Endothelial cell of umbilical vein (primary cell): Measurements from ENCODE around the gene USP49. TPM values are rescaled to one million over a fixed set of nuclear protein-coding genes. Genes with fewer than 3 reads are reported as not detected.

ENCODE experiments used
- BruUV-seq: library from RNA; stranded (reverse); fragments of 400-500 nt; replicated peaks from 2 replicates; lab custom pipeline; 2021; lab: Mats Ljungman, UMichigan
- CTCF ChIA-PET: fragments of 300-600, 350-600 bp; sonication (Branson Sonifier 250); formaldehyde crosslinking; loops from one replicate; lab custom pipeline; 2021; ENCODE audit warnings: antibody characterized with exemption, inconsistent platforms; lab: Charles Lee
- POLR2A ChIA-PET: fragments of 300-600, 350-600 bp; sonication (Branson Sonifier 250); formaldehyde crosslinking; loops from one replicate; lab custom pipeline; 2021; ENCODE audit warnings: antibody characterized with exemption, inconsistent platforms; lab: Charles Lee
- DNase-seq: peaks from one replicate; pipeline ENCODE4 v3.0.0-alpha.2; 2011; ENCODE audit warnings: low read depth, low spot score
- FAIRE-seq: peaks from 2 replicates; lab custom pipeline; 2011; peaks lifted over from hg19 to GRCh38; lab: Jason Lieb, UNC
- H2AFZ ChIP-seq: 2 replicates; pipeline ENCODE4 v1.6.0; 2012; ENCODE audit warnings: low read depth, low read length, control low read depth, inconsistent platforms
- H3K27ac ChIP-seq: 2 replicates; pipeline ENCODE4 v1.5.1; 2011; ENCODE audit warnings: low read depth, mild to moderate bottlenecking, control low read depth, low read length, moderate library complexity; ENCODE audit not compliant: insufficient read depth
- H3K27me3 ChIP-seq, 2 experiments: 2 replicates each; pipeline versions ENCODE4 v1.6.0 to v1.6.1; 2011; ENCODE audit warnings: low read length in 2 of 2, mixed read lengths in 1 of 2; ENCODE audit not compliant: control insufficient read depth in 2 of 2, insufficient read depth in 2 of 2
- H3K36me3 ChIP-seq, 2 experiments: 2 replicates in 1 of 2; 3 replicates in 1 of 2; pipeline ENCODE4 v1.5.1; 2011; ENCODE audit warnings: low read length in 2 of 2, mild to moderate bottlenecking in 1 of 2, moderate library complexity in 1 of 2; ENCODE audit not compliant: control insufficient read depth in 2 of 2, insufficient read depth in 2 of 2; ENCODE audit errors: extremely low read depth in 1 of 2
- H3K4me1 ChIP-seq: 3 replicates; pipeline ENCODE4 v1.5.1; 2011; ENCODE audit warnings: mild to moderate bottlenecking, low read length; ENCODE audit not compliant: control insufficient read depth, insufficient read depth; ENCODE audit errors: extremely low read depth
- H3K4me2 ChIP-seq: 2 replicates; pipeline ENCODE4 v1.6.1; 2011; ENCODE audit warnings: low read length, control low read depth, mixed read lengths; ENCODE audit not compliant: insufficient read depth
- H3K4me3 ChIP-seq, 3 experiments: fragments of 200-600 bp in 1 of 3; sonication (generic), shearing (Covaris generic) in 1 of 3; replicated peaks in 1 of 3; 2 replicates each; pipeline ENCODE4 v1.5.1; 2011 to 2016; ENCODE audit warnings: control low read depth in 3 of 3, low read length in 3 of 3, mild to moderate bottlenecking in 2 of 3, inconsistent platforms in 1 of 3, low read depth in 1 of 3, moderate library complexity in 1 of 3; ENCODE audit not compliant: insufficient read depth in 1 of 3
- H3K79me2 ChIP-seq: 2 replicates; pipeline ENCODE4 v1.6.0; 2012; ENCODE audit warnings: low read length, inconsistent platforms; ENCODE audit not compliant: control insufficient read depth, insufficient read depth
- H3K9ac ChIP-seq: replicated peaks from 2 replicates; pipeline ENCODE3; 2011; ENCODE audit warnings: low read length, control low read depth; ENCODE audit not compliant: insufficient read depth; ENCODE audit errors: extremely low read depth
- H3K9me1 ChIP-seq: replicated peaks from 3 replicates; pipeline ENCODE4 v1.6.0; 2011; ENCODE audit warnings: mild to moderate bottlenecking, low read length; ENCODE audit not compliant: control insufficient read depth, insufficient read depth; ENCODE audit errors: extremely low read depth
- H3K9me3 ChIP-seq: replicated peaks from 2 replicates; pipeline ENCODE4 v1.5.1; 2012; ENCODE audit warnings: low read length, inconsistent platforms; ENCODE audit not compliant: control insufficient read depth, insufficient read depth
- H4K20me1 ChIP-seq: replicated peaks from 2 replicates; pipeline ENCODE3; 2011; ENCODE audit warnings: mild to moderate bottlenecking, low read length; ENCODE audit not compliant: control insufficient read depth, insufficient read depth; ENCODE audit errors: extremely low read depth
- EZH2 ChIP-seq: IDR thresholded peaks from 2 replicates; pipeline ENCODE4 v1.6.1; 2012; ENCODE audit warnings: borderline replicate concordance, low read depth, mild to moderate bottlenecking, moderate library complexity, low read length, inconsistent platforms; ENCODE audit not compliant: severe bottlenecking
- FOS ChIP-seq: IDR thresholded peaks from 2 replicates; pipeline ENCODE4 v1.6.1; 2011; ENCODE audit warnings: mild to moderate bottlenecking, low read length, moderate library complexity, borderline replicate concordance; ENCODE audit not compliant: insufficient read depth
- GATA2 ChIP-seq: IDR thresholded peaks from 2 replicates; pipeline ENCODE4 v1.7.0; 2011; ENCODE audit warnings: low read depth, mild to moderate bottlenecking, moderate library complexity, mixed read lengths, low read length; ENCODE audit not compliant: insufficient read length, insufficient read depth
- JUN ChIP-seq: IDR thresholded peaks from 2 replicates; pipeline ENCODE4 v1.6.1; 2011; ENCODE audit warnings: borderline replicate concordance, low read depth; ENCODE audit not compliant: insufficient read length, insufficient read depth
- MYC ChIP-seq: IDR thresholded peaks from one replicate; pipeline ENCODE4 v1.6.1; 2011; ENCODE audit warnings: mild to moderate bottlenecking, low read depth, low read length
- POLR2A ChIP-seq: IDR thresholded peaks from 2 replicates; pipeline ENCODE4 v1.6.1; 2012; ENCODE audit warnings: low read depth, mild to moderate bottlenecking, control low read depth, low read length
- POLR2AphosphoS5 ChIP-seq: IDR thresholded peaks from 2 replicates; pipeline ENCODE4 v1.6.1; 2012; ENCODE audit warnings: low read depth, mild to moderate bottlenecking, control low read depth, low read length, moderate library complexity; ENCODE audit not compliant: insufficient read depth
- dilution Hi-C: fragments of 300-500 bp; cut with MboI; formaldehyde crosslinking; loops from one replicate; pipeline ENCODE4 v1.15.0; 2019; ENCODE audit warnings: low sequenced_read_pairs; ENCODE audit not compliant: extremely low pct_ligation_motif_present
- intact Hi-C: fragments of 100-400 bp; cut with micrococcal nuclease; formaldehyde crosslinking; loops from one replicate; pipeline ENCODE4 v1.10.0; 2022
- polyA plus RNA-seq, 4 experiments: library from polyadenylated mRNA; depleted of rRNA in 3 of 4; stranded (reverse) in 3 of 4; unstranded in 1 of 4; fragments of >200 nt; gene quantifications; 2 replicates each; pipeline versions ENCODE4 v1.2.1 to v1.2.3, GENCODE V29; 2011 to 2012; ENCODE audit warnings: missing spikeins in 1 of 4
- total RNA-seq: library from RNA; stranded (reverse); gene quantifications from 2 replicates; pipeline ENCODE4 v1.2.3, GENCODE V29; 2021
- TF ChIP-seq, protein P1 (sequence below): IDR thresholded peaks from 2 replicates; pipeline ENCODE4 v1.6.1; 2011; ENCODE audit not compliant: insufficient read depth, insufficient read length
- TF ChIP-seq, protein P2 (sequence below), 2 donors: IDR thresholded peaks; 1 replicate in 1 of 2; 2 replicates in 1 of 2; pipeline ENCODE4 v1.5.1; 2011; ENCODE audit warnings: low read length in 2 of 2, mild to moderate bottlenecking in 2 of 2, moderate library complexity in 2 of 2, control low read depth in 1 of 2, inconsistent platforms in 1 of 2, low read depth in 1 of 2; ENCODE audit not compliant: insufficient read depth in 1 of 2; ENCODE audit errors: extremely low read depth in 1 of 2

USP49 gene
- total and polyA plus RNA-seq, 2 donors (not counting 3 experiments of a cell fraction or from before 2014, with no cell fraction given): 2.4 to 4.1 TPM

DNA sequence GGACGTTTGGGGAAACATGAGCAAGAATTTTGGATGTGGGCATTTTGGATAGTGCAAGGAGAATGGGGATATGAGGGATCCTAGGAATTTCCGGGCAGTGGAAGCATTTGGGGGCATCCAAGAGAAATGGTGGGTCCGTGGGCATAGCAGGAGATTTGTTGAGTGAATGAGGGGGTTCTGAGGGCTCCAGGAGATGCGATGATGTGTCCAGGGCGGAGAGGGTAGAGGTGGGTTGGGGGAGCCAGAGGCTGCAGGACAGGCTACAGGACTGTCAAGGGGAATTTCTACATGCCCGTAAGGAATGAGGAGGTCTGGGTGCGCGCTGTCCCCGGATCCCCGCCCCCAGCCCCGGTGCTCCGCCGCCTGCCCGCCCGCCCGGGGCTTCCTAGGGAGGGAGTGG is 115.8 kb downstream of the USP49 start:
- Histone ChIP-seq H3K9me3 (no peaks in the 10 kb centered on the region), H4K20me1 (no peaks in the 10 kb centered on the region), H3K4me1 (peaks cover 18% of the 10 kb centered on the region), H3K4me2 (peak overlapping the region; percentile 93), H3K4me3 (peak overlapping the region; percentile 65 to 78 (median 66)), H2AFZ (peak overlapping the region; percentile 74), H3K27ac (no peak overlapping the region), H3K9ac (peak overlapping the region; percentile 57), H3K9me1 (no peaks in the 10 kb centered on the region), H3K79me2 (no peaks in the 10 kb centered on the region), H3K36me3 (peaks cover 5 to 7% of the 10 kb centered on the region in 2 experiments), H3K27me3 (no peaks in the 10 kb centered on the region)
- ChIA-PET POLR2A (no interaction called here), CTCF (interaction anchor here (0.6 to 1.0 kb wide), 10 partner anchors 11 to 325 kb away, joined by 3 to 7 read pairs (median 3); partner anchors contain the start of genes BYSL and MED20)
- no peak for TF ChIP-seq POLR2A
- DNase-seq (peak; percentile 17), FAIRE-seq (no peak)
- dilution Hi-C loops: no loop called here
- intact Hi-C loops: no loop called here
- no TSS peak for BruUV-seq

DNA sequence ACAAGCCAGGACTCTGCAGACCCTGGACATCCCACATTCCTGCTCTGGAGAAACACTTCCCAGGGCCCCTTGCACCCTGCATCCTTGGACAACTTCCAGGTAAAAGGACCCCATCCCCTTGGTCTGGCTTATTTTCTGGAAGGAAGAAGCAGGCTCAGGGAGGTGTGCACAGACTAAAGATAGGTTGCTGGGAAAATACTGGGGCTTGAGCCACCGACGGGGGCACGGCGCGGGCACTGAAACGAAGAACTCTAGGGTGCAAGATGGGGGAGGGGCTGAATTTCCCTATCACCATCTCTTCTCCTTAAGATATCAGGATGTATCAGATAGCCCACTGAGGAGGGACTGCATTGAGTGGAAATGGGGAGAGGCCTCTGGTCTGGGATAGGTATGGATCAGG is 116.3 kb downstream of the USP49 start:
- ChIA-PET CTCF (interaction anchor here (0.9 to 1.7 kb wide), 2 partner anchors 9 to 45 kb away, joined by 3 to 4 read pairs; partner anchors contain the start of gene TOMM6), POLR2A (no interaction called here)
- intact Hi-C loops (no loop called here), dilution Hi-C loops (no loop called here)
- peak overlapping the region; percentile 57 for H3K9ac ChIP-seq
- no peaks in the 10 kb centered on the region for H3K27me3 ChIP-seq
- peaks cover 5 to 7% of the 10 kb centered on the region in 2 experiments for H3K36me3 ChIP-seq
- no peaks in the 10 kb centered on the region for H3K9me3 ChIP-seq
- H2AFZ ChIP-seq: peak overlapping the region; percentile 74
- no peak overlapping the region for H3K27ac ChIP-seq
- H4K20me1 ChIP-seq: no peaks in the 10 kb centered on the region
- DNase-seq: no peak
- no peaks in the 10 kb centered on the region for H3K9me1 ChIP-seq
- peak overlapping the region in 2 of 3 experiments; percentile 65 to 78 for H3K4me3 ChIP-seq
- no peak for TF ChIP-seq FOS
- TF ChIP-seq, protein P1, sequence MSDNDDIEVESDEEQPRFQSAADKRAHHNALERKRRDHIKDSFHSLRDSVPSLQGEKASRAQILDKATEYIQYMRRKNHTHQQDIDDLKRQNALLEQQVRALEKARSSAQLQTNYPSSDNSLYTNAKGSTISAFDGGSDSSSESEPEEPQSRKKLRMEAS: no peak
- no peak for TF ChIP-seq JUN
- no peak for TF ChIP-seq EZH2
- TF ChIP-seq GATA2: no peak
- no peak for TF ChIP-seq MYC
- no peak for TF ChIP-seq POLR2AphosphoS5
- no peak for TF ChIP-seq POLR2A
- TF ChIP-seq, protein P2, sequence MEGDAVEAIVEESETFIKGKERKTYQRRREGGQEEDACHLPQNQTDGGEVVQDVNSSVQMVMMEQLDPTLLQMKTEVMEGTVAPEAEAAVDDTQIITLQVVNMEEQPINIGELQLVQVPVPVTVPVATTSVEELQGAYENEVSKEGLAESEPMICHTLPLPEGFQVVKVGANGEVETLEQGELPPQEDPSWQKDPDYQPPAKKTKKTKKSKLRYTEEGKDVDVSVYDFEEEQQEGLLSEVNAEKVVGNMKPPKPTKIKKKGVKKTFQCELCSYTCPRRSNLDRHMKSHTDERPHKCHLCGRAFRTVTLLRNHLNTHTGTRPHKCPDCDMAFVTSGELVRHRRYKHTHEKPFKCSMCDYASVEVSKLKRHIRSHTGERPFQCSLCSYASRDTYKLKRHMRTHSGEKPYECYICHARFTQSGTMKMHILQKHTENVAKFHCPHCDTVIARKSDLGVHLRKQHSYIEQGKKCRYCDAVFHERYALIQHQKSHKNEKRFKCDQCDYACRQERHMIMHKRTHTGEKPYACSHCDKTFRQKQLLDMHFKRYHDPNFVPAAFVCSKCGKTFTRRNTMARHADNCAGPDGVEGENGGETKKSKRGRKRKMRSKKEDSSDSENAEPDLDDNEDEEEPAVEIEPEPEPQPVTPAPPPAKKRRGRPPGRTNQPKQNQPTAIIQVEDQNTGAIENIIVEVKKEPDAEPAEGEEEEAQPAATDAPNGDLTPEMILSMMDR (IDR thresholded peaks at IDR 0.05; ENCODE audit: extremely low read depth in 1 of 2, insufficient read depth in 1 of 2, low read depth in 1 of 2, low read length in 2 of 2): no peak
- BruUV-seq: TSS peak; percentile 24
- H3K79me2 ChIP-seq: no peaks in the 10 kb centered on the region
- H3K4me1 ChIP-seq: peaks cover 18% of the 10 kb centered on the region
- no peak for FAIRE-seq
- H3K4me2 ChIP-seq: peak overlapping the region; percentile 93
